NCI-H2029 (cell line): ENCODE results near the gene TMC4.
A peak's percentile ranks its signal among the peaks of the same experiment; 100 is the strongest.

Experiments
- DNase-seq: peaks from one replicate; lab custom pipeline; 2025; lab: John Stamatoyannopoulos, UW

TMC4 gene

DNA sequence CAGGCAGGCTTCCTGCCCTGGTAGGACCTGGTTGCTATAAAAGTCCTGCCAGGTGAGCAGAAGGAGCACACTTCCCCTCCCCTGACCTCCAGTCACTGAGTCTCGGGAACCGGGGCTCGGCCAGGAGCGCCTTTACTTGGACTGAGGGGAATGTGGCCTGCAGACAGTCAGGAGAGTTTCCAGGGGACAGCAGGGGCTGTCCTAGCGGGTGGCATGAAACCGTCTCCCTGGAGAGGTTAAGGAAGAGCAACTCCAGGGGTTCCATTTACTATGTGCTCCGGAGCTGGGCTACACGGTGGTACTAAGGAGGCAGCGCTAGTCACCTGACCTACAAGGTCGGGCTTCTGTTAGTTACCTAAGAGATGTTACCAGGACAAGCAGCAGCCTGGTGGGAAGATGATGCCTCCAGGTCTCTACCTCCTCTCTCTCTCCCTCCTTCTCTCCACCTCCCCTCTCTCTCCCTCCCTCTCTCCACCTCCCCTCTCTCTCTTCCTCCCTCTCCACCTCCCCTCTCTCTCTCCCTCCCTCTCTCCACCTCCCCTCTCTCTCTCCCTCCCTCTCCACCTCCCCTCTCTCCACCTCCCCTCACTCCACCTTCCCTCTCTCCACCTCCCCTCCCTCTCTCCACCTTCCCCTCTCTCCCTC, 39.5 kb downstream of the TMC4 start:
- DNase-seq: peak; percentile 30

DNA sequence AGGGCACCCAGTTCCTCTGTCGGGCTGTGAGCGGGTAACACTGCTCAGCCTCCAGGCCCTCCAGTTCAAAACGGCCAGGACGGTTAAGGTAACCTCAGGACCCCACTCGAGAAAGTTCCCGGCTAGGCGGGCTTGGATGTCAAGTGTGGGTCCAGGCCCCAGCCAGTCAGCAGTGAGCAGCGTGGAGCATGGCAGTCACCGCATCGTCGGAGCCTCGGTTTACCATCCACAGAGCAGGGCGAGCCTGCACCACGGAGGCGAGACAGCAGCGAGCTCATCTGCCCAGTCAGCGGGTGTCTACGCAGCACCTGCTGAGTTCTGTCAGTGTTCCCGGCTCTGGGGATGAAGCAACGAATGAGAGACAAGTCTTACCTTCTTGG, 43.4 kb downstream of the TMC4 start:
- no peak for DNase-seq

DNA sequence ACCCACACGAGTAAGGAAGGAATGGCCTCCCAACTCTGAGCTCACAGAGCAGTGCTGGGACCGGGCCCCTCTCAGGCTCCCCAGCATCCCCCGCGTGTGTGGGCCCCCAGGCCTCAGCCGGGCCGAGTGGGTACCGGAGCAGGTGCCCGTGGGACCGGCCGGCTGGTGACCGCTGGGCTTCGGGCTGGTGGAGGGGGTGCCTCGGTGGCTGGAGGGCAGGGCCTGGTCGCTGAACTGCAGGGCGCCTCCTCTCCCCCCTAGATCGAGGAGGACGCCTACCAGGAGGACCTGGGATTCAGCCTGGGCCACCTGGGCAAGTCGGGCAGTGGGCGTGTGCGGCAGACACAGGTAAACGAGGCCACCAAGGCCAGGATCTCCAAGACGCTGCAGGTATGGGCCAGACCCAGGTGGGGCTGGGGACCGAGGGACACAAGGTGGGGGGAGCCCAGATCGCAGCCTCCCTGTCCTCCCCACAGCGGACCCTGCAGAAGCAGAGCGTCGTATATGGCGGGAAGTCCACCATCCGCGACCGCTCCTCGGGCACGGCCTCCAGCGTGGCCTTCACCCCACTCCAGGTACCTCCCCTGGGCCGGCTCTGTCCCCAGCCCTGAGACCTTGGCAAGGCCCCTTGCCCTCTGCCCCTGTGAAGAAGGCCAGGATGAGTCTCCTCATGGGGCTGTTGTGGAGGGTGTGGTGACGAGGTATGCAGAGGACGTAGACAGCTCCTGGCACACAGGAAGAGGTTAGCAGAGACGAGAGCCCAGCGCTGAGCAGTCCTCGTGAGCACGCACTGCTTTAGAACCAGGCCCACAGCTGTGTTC, 44.0 kb downstream of the TMC4 start:
- DNase-seq: no peak

DNA sequence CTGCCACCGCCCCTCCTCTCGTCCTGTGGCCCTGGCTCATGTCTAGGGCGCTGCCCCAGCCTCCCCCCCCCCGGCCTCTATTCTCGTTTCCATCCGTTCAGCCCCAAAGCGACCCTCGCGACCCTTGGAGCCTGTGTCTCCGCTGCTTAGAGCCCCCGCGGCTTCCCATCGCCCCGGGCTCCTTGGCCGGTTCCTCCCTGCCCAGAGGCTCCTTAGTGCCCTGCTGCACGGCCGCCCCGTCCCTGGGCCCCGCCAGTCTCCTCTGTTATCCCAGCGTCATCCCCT, 44.6 kb downstream of the TMC4 start:
- DNase-seq: no peak

DNA sequence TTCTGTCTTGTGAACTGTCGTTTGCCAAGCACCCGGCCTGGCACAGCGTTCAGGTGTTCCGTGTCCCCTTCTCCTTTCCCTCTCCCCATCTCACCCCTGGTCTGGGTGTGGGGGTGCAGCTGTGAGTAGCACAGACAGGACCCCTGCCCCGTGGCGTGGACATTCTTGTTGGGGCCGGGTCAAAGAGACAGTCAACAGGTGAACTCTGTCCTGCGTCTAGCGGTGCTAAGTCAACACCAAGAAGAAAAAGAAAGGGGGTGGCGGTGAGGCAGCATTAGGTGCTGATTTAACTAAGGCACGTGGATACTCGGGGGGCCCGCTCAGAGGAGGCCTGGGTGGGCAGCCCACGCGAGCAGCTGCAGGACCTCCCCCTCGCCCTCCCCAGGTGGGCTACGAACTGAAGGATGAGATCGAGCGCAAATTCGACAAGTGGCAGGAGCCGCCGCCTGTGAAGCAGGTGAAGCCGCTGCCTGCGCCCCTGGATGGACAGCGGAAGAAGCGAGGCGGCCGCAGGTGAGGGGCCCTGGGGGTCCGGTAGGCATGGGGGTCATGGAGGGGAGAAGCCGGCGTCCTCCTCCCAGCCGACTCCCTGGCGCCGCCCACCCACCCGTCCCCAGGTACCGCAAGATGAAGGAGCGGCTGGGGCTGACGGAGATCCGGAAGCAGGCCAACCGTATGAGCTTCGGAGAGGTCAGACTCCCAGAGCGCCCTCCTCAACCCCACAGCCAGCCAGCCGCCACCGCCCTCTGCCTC, 45.1 kb downstream of the TMC4 start:
- DNase-seq: no peak

DNA sequence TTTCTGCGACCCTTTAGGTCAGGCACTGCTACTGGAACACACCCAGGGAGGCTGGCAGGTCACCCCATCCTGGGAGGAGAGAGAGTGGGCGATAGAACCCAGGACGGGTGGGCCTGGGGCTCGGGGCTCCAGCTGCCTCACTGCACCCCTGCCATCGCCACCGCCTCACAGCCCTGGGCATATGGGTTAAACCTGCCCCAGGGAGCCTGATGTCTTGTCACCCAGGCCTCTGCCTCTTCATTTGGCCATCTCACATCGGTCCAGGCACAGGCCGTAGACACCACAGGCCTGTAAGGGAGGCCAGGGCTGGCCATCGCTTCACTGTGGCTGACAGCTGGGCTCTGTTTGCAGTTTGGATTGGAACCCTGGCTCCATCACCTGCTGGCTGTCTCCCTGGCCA, 47.2 kb downstream of the TMC4 start:
- no peak for DNase-seq

DNA sequence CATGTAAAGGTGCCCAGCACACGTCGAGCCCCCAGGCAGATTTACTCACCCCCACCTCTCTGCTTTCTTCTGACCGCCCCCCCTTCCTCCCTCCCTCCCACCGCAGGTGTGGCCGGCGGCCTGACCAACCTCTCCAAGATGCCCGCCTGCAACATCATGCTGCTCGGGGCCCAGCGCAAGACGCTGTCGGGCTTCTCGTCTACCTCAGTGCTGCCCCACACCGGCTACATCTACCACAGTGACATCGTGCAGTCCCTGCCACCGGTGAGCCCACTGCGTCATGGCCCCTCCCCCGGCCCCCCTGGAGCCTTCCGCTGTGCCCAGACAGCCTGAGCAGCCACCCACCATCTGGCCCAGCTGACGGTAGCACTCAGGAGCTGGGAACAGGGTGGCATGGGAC, 48.6 kb downstream of the TMC4 start:
- DNase-seq: no peak

DNA sequence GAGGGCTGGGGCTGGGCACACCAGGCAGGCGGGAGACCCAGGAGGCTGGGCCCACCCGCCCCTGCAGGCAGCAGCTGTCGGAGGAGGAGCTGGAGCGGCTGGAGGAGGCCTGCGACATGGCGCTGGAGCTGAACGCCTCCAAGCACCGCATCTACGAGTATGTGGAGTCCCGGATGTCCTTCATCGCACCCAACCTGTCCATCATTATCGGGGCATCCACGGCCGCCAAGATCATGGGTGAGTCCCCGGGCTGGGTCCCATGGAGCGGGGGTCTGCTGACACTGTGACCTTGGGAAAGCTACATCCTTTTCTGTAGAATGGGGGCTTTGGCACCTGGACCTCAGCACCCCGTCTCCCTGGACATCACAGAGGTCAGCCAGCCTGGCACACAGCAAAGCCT, 49.3 kb downstream of the TMC4 start:
- DNase-seq: no peak

DNA sequence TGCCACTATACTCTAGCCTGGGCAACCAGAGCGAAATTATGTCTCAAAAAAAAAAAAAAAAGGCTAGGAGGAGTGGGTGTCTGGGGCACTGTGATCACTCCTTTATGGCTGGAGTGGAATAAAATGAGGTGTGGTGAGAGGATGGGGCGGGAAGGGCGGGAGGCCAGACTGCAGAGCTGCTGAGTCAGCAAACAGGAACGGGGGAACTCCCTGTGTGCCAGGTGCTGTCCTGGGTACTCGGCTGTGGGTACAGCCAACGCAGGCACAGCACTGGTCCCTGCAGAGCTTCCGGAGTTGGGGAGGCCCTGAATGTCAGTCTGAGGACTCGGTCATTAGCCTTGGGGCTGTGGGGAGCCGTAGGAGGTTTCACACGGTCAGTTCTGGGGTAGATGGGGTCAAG, 51.7 kb downstream of the TMC4 start:
- DNase-seq: no peak

DNA sequence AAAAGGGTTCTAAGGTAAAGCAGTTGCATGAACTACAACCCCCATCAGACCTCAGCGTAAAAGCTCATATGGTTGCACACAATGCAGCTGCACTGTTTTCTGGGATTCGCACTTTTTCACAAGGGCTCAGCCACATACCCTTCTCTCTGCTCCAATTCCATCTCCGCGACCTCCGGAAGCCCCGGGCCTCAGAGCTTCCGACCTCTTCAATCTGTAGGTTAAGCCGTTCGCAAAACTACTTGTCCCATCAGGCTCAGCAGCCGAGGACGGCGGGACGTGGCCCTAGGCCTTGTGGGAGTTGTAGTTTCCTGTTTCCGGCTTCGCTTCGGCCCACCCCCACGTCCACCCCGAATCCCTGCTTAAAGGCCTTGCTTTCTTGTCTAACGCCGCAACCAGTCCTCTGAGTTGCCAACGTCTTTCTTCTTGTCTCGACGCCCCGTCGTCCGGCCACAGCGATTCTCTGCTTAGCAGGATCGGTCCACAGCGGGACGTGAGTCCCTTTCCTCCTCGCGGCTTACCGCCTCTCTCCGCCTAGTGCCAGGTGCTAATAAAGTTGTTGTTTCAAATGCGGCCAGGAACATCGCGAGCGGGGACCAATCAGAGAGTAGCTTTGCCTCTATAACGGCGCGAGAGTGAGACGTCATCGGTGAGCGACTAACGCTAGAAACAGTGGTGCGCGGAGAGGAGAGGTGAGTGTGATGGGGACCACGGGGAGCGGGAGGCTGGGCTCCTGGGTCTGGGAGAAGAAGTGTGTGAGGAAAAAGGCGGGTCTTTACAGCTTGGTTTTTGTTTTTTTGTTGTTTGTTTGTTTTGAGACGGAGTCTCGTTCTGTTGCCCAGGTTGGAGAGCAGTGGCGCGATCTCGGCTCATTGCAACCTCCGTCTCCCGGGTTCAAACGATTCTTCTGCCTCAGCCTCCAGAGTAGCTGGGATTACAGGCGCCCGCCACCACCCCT, 57.6 kb downstream of the TMC4 start, which contains the start of the genes PRPF31 and TFPT:
Gene PRPF31, plus strand, starts transcription at position 646 of the 955 bp plus-strand sequence. CDS start 2,525 bp downstream, outside the sequence.
Gene TFPT, minus strand, starts transcription at position 549 of the 955 bp plus-strand sequence. Its CDS starts 388 bp downstream, at position 161.
- DNase-seq: peak; percentile 97

DNA sequence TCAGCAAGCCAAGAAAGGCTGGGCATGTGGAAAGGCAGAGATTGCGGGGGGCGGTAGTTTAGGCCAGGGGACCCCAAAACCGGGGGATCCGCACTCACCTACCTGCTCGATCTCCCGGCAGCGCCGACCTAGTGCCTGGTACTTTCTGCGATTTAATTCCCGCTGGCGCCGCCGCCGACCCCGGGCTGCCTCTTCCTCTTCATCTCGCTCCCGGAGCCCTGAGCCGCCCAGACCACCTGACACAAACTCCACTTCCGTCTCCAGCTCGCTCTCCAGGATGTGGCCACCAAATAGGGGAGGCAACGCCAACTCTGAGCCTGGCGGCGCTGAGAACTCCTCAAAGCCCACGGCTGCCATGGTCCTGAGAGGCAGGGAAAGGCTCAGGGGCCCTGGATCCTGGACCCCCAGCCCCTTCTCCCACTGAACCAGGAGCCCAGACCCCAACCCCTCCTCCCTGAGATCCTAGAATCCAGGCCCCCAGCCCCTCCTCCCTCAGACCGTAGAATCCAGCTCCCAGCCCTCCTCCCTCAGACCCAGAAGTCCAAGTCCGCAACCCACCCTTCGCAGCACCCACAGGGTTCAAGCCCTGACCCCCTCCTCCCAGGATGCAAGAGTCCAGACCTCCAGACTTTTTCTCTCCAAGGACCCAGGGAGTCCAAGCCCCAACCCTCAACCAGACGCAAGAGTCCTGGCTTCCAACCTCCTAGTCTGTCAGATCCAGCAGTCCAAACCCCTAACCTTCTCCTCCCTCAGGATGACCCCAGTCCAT, 58.4 kb downstream of the TMC4 start:
- no peak for DNase-seq
